ENCODE data around the gene C5AR1.
"Not testable (repeated sequence)": the region's sequence is repeated elsewhere in the genome, so short reads cannot be mapped to it uniquely, and the experiment has no call there.

C5AR1 gene

GRCh38 chr19:47323409-47323808 lies 13.7 kb downstream of the C5AR1 start:
- Histone ChIP-seq H3K4me1 (ENCODE audit: control insufficient read depth, insufficient read depth, low read length) (no peaks in the 10 kb centered on the region), H3K9ac (ENCODE audit: low read length) (no peak overlapping the region), H3K36me3 (ENCODE audit: control insufficient read depth, insufficient read depth, low read length) (peaks cover 3% of the 10 kb centered on the region), H3K27me3 (ENCODE audit: control insufficient read depth, insufficient read depth, low read length) (no peaks in the 10 kb centered on the region), H3K27ac (ENCODE audit: low read depth, low read length) (no peak overlapping the region), H3K4me3 (ENCODE audit: low read length) (no peak overlapping the region)

GRCh38 chr19:47323872-47324271 lies 14.2 kb downstream of the C5AR1 start:
- Histone ChIP-seq H3K9ac (ENCODE audit: low read length) (no peak overlapping the region), H3K36me3 (ENCODE audit: control insufficient read depth, insufficient read depth, low read length) (peaks cover 3% of the 10 kb centered on the region), H3K27me3 (ENCODE audit: control insufficient read depth, insufficient read depth, low read length) (no peaks in the 10 kb centered on the region), H3K4me3 (ENCODE audit: low read length) (no peak overlapping the region), H3K27ac (ENCODE audit: low read depth, low read length) (peak overlapping the region; percentile 46), H3K4me1 (ENCODE audit: control insufficient read depth, insufficient read depth, low read length) (no peaks in the 10 kb centered on the region)

DNA sequence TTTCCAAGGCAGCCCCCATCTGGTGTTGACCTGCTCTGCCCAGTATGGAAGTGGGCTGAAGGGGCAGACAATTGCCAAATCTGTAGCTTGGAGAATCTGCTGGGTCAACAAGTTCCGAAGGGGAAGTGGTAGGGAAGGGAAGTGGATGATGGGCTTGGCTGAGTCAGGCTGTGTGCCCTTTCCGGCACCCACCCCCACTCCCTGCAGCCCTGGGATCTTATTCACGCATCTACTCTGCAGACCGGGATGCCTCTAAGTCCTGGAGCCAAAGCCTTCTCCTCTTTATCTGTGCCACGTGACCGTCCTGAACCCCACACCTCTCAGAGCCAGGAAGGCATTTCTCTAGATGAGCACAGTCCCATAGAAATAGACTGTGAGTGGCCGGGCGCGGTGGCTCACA lies 14.8 kb downstream of the C5AR1 start:
- H3K36me3 ChIP-seq (ENCODE audit: control insufficient read depth, insufficient read depth, low read length), result peaks cover 3% of the 10 kb centered on the region
- no peak overlapping the region for H3K4me3 ChIP-seq (ENCODE audit: low read length)
- H3K4me1 ChIP-seq (ENCODE audit: control insufficient read depth, insufficient read depth, low read length), result no peaks in the 10 kb centered on the region
- H3K27ac ChIP-seq (ENCODE audit: low read depth, low read length), result peak overlapping the region; percentile 46
- no peaks in the 10 kb centered on the region for H3K27me3 ChIP-seq (ENCODE audit: control insufficient read depth, insufficient read depth, low read length)
- no peak overlapping the region for H3K9ac ChIP-seq (ENCODE audit: low read length)

GRCh38 chr19:47330466-47330869 lies 20.8 kb downstream of the C5AR1 start:
- Histone ChIP-seq H3K36me3 (ENCODE audit: control insufficient read depth, insufficient read depth, low read length) (no peaks in the 10 kb centered on the region), H3K27me3 (ENCODE audit: control insufficient read depth, insufficient read depth, low read length) (peaks cover 3% of the 10 kb centered on the region), H3K4me3 (ENCODE audit: low read length) (no peak overlapping the region), H3K27ac (ENCODE audit: low read depth, low read length) (no peak overlapping the region), H3K9ac (ENCODE audit: low read length) (no peak overlapping the region), H3K4me1 (ENCODE audit: control insufficient read depth, insufficient read depth, low read length) (no peaks in the 10 kb centered on the region)

GRCh38 chr19:47331490-47331889 lies 21.8 kb downstream of the C5AR1 start:
- no peak overlapping the region for H3K9ac ChIP-seq (ENCODE audit: low read length)
- peaks cover 3% of the 10 kb centered on the region for H3K27me3 ChIP-seq (ENCODE audit: control insufficient read depth, insufficient read depth, low read length)
- no peak overlapping the region for H3K4me3 ChIP-seq (ENCODE audit: low read length)
- H3K36me3 ChIP-seq (ENCODE audit: control insufficient read depth, insufficient read depth, low read length), result no peaks in the 10 kb centered on the region
- H3K4me1 ChIP-seq (ENCODE audit: control insufficient read depth, insufficient read depth, low read length), result no peaks in the 10 kb centered on the region
- no peak overlapping the region for H3K27ac ChIP-seq (ENCODE audit: low read depth, low read length)

GRCh38 chr19:47331931-47332547 lies 22.4 kb downstream of the C5AR1 start, which contains the start of gene C5AR2:
Gene C5AR2 (plus strand): TSS chr19:47332175. CDS start chr19:47340800, 8,625 bp downstream.
- Histone ChIP-seq H3K4me3 (ENCODE audit: low read length) (no peak within 1 kb of the TSS), H3K27me3 (ENCODE audit: control insufficient read depth, insufficient read depth, low read length) (peaks cover 3% of the 10 kb centered on the region), H3K4me1 (ENCODE audit: control insufficient read depth, insufficient read depth, low read length) (no peaks in the 10 kb centered on the region), H3K9ac (ENCODE audit: low read length) (no peak within 1 kb of the TSS), H3K27ac (ENCODE audit: low read depth, low read length) (peak within 1 kb of the TSS; percentile 37), H3K36me3 (ENCODE audit: control insufficient read depth, insufficient read depth, low read length) (no peaks in the 10 kb centered on the region)

DNA sequence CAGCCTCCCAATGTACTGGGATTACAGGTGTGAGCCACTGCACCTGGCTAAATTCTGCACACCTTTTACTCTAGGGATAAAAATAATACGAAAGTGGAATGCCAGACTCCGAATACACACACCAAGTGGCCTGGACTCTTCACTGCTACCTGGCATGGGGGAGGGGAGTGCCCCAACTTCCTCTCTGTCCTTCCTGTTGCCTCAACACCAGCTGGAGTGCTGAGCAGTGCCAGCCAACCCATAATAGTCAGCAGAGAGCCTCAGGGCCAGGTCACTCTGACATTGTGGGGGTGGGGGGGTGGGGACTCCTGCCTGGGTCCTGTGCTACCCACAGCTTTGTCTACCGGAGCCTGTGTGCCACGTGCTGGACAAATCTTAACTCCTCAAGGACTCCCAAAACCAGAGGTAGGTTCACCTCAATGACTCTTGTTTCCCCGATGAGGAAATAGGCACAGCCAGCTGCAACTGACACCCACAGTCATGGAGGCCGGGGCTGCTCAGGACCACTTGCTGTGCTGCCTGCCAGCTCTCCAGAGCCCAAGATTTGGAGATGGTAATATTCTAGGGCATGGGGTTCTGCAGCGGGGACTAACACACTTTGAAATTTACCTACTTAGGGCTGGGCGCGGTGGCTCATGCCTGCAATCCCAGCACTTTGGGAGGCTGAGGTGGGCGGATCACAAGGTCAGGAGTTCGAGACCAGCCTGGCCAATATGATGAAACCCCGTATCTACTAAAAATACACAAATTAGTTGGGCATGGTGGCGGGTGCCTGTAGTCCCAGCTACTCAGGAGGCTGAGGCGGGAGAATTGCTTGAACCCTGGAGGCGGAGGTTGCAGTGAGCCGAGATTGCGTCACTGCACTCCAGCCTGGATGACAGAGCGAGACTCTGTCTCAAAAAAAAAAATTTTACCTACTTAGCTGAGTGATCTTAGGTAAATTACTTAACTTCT lies 27.4 kb downstream of the C5AR1 start:
- H3K36me3 ChIP-seq (ENCODE audit: control insufficient read depth, insufficient read depth, low read length); H3K27ac ChIP-seq (ENCODE audit: low read depth, low read length); H3K4me3 ChIP-seq (ENCODE audit: low read length); H3K4me1 ChIP-seq (ENCODE audit: control insufficient read depth, insufficient read depth, low read length); H3K27me3 ChIP-seq (ENCODE audit: control insufficient read depth, insufficient read depth, low read length); H3K9ac ChIP-seq (ENCODE audit: low read length): not testable (repeated sequence)

DNA sequence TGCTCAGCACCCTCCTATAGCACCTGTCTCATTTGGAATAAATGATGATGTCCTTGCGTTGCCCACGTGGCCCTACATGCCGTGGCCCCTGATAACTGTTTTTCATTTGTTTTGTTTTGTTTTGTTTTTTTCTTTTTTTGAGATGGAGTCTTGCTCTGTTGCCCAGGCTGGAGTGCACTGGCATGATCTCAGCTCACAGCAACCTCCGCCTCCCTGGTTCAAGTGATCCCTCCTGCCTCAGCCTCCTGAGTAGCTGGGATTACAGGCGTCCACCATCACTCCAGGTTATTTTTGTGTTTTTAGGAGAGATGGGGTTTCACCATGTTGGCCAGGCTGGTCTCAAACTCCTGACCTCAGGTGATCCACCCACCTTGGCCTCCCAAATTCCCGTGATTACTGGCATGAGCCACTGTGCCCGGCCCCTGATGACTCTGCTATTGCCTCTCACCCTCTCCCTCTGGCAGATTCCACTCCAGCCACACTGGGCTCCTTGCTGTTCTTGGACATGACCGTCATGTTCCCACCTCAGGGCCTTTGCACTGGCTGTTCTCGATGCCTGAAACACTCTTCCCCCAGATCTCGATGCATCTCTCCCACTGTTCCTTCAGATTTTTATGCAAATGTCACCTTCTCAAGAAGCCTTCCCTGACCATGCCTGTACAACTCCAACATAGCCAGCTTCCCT lies 29.7 kb downstream of the C5AR1 start:
- no peaks in the 10 kb centered on the region for H3K36me3 ChIP-seq (ENCODE audit: control insufficient read depth, insufficient read depth, low read length)
- no peak overlapping the region for H3K9ac ChIP-seq (ENCODE audit: low read length)
- no peaks in the 10 kb centered on the region for H3K27me3 ChIP-seq (ENCODE audit: control insufficient read depth, insufficient read depth, low read length)
- no peak overlapping the region for H3K4me3 ChIP-seq (ENCODE audit: low read length)
- H3K27ac ChIP-seq (ENCODE audit: low read depth, low read length), result no peak overlapping the region
- no peaks in the 10 kb centered on the region for H3K4me1 ChIP-seq (ENCODE audit: control insufficient read depth, insufficient read depth, low read length)

DNA sequence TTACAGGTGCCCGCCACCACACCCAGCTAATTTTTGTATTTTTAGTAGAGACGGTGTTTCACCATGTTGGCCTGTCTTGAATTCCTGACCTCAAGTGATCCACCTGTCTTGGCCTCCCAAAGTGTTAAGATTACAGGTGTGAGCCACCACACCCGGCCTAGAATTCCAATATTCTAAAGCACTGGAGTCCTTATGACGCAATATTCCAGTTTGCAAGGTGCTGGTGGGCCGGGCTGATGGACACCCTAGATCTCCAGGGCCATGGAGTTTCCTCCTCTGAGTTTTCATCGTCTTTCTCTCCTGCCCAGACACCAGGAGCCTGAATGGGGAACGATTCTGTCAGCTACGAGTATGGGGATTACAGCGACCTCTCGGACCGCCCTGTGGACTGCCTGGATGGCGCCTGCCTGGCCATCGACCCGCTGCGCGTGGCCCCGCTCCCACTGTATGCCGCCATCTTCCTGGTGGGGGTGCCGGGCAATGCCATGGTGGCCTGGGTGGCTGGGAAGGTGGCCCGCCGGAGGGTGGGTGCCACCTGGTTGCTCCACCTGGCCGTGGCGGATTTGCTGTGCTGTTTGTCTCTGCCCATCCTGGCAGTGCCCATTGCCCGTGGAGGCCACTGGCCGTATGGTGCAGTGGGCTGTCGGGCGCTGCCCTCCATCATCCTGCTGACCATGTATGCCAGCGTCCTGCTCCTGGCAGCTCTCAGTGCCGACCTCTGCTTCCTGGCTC lies 31.0 kb downstream of the C5AR1 start:
- no peaks in the 10 kb centered on the region for H3K36me3 ChIP-seq (ENCODE audit: control insufficient read depth, insufficient read depth, low read length)
- no peak overlapping the region for H3K4me3 ChIP-seq (ENCODE audit: low read length)
- no peak overlapping the region for H3K27ac ChIP-seq (ENCODE audit: low read depth, low read length)
- H3K27me3 ChIP-seq (ENCODE audit: control insufficient read depth, insufficient read depth, low read length), result no peaks in the 10 kb centered on the region
- no peaks in the 10 kb centered on the region for H3K4me1 ChIP-seq (ENCODE audit: control insufficient read depth, insufficient read depth, low read length)
- H3K9ac ChIP-seq (ENCODE audit: low read length), result no peak overlapping the region

DNA sequence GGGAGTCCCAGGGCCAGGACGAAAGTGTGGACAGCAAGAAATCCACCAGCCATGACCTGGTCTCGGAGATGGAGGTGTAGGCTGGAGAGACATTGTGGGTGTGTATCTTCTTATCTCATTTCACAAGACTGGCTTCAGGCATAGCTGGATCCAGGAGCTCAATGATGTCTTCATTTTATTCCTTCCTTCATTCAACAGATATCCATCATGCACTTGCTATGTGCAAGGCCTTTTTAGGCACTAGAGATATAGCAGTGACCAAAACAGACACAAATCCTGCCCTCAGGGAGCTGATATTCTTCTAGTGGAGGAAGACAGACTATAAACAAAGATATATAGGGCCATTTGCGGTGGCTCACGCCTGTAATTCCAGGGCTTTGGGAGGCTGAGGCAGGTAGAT lies 32.1 kb downstream of the C5AR1 start:
- Histone ChIP-seq H3K9ac (ENCODE audit: low read length) (no peak overlapping the region), H3K4me1 (ENCODE audit: control insufficient read depth, insufficient read depth, low read length) (no peaks in the 10 kb centered on the region), H3K36me3 (ENCODE audit: control insufficient read depth, insufficient read depth, low read length) (no peaks in the 10 kb centered on the region), H3K27ac (ENCODE audit: low read depth, low read length) (no peak overlapping the region), H3K4me3 (ENCODE audit: low read length) (no peak overlapping the region), H3K27me3 (ENCODE audit: control insufficient read depth, insufficient read depth, low read length) (no peaks in the 10 kb centered on the region)

DNA sequence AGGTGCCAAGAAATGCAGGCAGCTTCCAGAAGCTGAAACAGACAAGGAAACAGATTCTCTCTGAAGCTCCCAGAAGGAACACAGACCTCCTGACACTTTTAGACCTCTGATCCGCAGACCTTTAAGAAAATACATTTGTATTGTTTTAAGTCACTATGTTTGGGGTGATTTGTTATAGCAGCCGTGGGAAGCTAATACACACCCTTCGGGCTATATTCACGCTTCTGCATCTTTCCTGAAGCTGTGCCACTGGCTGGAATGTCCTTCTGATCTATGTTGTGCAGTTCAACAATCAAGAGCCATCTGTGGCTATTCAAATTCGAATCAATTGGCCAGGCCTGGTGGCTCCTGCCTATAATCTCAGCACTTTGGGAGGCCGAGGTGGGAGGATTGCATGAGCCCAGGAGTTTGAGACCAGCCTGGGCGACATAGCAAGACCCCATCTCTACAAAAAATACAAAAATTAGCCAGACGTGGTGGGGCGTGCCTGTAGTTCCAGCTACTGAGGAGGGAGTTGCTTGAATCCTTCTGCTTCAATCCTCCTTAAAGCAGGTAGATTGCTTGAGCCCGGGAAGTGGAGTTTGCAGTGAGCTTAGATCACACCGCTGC lies 33.6 kb downstream of the C5AR1 start:
- no peak overlapping the region for H3K9ac ChIP-seq (ENCODE audit: low read length)
- no peak overlapping the region for H3K27ac ChIP-seq (ENCODE audit: low read depth, low read length)
- H3K4me1 ChIP-seq (ENCODE audit: control insufficient read depth, insufficient read depth, low read length), result no peaks in the 10 kb centered on the region
- H3K36me3 ChIP-seq (ENCODE audit: control insufficient read depth, insufficient read depth, low read length), result no peaks in the 10 kb centered on the region
- no peaks in the 10 kb centered on the region for H3K27me3 ChIP-seq (ENCODE audit: control insufficient read depth, insufficient read depth, low read length)
- H3K4me3 ChIP-seq (ENCODE audit: low read length), result no peak overlapping the region

All from rectal smooth muscle tissue (tissue), 1 donor.